ENCODE results near the gene OR5H6. TPM values are rescaled to one million over a fixed set of nuclear protein-coding genes. Genes with fewer than 3 reads are reported as not detected.
"Not testable (repeated sequence)": the region's sequence is repeated elsewhere in the genome, so short reads cannot be mapped to it uniquely, and the experiment has no call there.

The OR5H6 gene
- total RNA-seq = not detected

DNA sequence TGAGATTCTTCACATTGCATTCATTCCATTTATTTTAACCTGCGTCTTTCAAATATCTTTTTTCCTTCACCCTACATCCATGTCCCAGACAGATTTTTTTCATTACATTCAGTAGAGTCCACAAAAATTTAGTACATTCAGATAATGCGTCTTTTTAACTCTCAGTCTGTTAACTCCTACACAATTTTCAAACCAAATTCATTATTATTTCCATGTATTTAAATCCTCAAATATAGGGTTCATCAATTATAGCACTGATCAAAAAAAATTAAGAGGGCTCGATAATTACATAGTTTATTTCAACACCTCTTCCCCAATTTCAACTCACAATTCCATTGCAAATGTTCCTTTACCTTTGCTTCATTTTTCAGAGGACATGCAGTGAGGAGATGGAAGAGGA, at the start of gene OR5H6:
OR5H6 (plus strand) TSS at position 301 of the 400 bp plus-strand sequence; CDS start at position 390, 89 bp downstream.
- POLR2A ChIA-PET = no interaction called here

DNA sequence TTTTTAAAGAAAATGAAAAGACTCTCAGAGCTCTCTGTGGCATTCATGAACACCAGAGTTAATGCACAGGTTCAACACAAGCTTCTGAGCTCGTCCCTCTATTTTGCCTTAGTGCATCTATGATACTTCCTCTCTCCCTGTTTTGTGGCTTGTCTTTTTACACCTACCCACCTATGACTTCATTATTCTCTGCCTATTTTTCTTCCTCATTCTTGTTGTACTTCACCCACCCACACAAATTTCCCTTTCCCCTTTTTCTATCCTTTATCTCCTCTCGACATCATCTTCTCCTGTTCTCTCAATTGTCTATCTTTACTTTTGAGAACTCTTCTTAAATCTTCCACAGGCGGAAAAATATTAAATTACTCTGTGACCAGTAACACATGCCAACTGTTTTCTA, 49.0 kb upstream of the OR5H6 start:
- ChIA-PET CTCF (interaction anchor here (0.8 kb wide), 1 partner anchor 434 kb away, joined by 3 read pairs; no protein-coding TSS in a partner anchor), POLR2A (no interaction called here)

More for the DNA sequence above, at the start of gene OR5H6:
- CTCF ChIA-PET = no interaction called here

DNA sequence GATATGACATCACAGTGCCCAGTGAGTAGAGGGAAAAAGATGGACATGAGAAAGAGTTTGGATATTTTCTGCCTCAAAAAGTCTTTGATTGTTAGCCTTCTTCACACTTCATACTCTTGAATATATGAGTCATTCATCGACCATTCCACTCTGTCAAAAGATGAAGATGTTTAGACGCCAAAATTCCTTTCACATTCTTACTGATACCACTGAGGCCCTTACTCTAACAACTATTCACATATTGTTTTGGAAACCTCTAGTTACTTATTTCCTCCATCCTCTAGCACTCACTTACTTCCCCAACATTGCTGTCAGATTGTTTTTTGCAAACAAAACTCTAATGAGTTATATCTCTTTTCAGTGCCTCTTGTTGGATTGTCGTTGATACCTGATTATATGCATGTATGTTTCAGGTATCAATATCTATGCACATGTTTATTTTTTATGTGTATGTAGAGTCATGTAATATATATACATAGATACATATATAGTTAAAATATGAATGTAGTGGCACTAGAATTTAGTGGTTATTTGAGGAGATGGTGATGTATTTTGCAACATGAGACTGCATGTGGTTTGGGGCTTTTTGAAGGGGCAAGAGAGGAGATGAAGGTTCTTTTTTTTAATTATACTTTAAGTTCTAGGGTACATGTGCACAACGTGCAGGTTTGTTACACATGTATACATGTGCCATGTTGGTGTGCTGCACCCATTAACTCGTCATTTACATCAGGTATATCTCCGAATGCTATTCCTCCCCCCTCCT, 40.0 kb upstream of the OR5H6 start:
- CTCF ChIA-PET = no interaction called here
- POLR2A ChIA-PET = no interaction called here

DNA sequence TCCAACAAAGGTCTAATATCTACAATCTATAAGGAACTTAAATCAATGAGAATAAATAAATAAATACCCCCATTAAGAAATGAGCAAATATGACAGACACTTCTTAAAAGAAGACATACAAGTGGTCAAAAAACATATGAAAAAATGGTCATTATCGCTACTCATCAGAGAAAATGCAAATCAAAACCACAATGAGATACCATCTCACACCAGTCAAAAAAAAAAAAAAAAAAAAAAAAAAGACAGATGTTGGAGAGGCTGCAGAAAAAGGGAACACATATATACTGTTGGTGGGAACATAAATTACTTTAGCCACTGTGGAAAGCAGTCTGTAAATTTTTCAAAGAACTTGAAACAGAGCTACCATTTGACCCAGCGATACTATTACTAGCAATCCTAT, 31.6 kb upstream of the OR5H6 start:
- CTCF ChIA-PET = no interaction called here
- POLR2A ChIA-PET = no interaction called here

DNA sequence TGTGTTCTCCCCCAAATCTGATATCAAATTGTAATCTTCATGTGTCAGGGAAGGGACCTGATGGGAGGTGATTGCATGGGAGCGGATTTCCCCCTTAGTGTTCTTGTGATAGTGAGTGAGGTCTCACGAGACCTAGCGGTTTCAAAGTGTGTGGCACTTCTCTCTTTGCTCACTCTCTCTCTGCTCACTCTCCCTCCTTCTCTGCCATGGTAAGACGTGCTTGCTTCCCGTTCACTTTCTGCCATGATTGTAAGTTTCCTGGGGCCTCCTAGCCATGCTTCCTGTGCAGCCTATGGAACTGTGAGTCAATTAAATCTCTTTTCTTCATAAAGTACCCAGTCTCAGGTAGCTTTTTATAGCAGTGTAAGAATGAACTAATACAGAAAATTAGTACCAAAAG, 30.6 kb upstream of the OR5H6 start:
- ChIA-PET POLR2A (no interaction called here), CTCF (no interaction called here)

DNA sequence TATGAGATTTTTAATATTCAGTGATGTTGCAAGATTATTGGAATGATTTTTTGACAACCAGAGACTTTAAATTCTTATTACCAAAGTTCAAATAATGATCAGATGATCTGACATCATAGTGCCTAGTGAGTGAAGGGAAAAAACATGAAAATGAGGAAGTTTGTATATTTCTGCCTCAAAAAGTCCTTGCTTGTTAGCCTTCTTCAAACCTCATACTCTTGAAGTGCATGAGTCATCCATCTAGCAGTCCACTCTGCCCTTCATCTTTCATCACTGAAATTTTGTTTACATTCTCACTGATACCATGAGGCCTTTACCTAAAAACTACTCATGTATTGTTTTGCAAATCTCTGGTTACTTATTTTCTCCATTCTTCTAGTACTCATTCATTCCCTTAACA, 23.9 kb upstream of the OR5H6 start:
- ChIA-PET POLR2A (no interaction called here), CTCF (no interaction called here)

DNA sequence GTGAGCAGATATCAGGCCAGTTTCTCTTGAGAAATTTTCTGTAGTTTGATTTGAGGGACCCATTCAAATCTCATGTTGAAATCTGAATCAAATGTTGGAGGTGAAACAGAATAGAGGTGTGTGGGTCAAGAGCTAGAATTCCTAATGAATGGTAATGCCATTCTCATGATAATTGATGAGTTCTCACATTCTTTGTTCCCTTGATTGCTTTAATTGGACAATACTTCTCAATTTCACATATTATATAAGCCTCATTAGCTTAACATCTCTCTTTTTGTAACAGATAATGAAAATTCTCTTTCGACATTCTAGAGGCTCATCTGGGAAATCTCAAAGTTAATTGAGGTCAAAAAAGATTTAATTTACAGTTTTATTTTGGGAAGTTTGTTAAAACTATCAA, 21.9 kb upstream of the OR5H6 start:
- CTCF ChIA-PET = no interaction called here
- POLR2A ChIA-PET = no interaction called here

DNA sequence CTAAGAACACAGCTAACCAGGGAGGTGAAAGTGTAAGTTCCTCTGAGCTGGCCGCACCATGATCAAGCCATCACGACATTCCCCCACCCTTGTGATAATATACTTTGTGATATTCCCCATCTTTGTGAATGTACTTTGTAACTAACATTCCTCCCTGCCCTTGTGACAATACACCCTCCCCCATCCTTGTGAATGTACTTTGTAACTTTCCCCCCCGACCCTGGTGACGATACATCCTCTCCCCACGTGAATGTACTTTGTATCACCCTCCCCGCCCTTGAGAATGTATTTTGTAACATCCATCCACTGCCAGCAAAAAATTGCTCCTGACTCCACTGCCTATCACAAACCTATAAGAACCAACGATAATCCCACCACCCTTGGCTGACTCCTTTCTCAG, 20.2 kb upstream of the OR5H6 start:
- ChIA-PET CTCF (no interaction called here), POLR2A (no interaction called here)

DNA sequence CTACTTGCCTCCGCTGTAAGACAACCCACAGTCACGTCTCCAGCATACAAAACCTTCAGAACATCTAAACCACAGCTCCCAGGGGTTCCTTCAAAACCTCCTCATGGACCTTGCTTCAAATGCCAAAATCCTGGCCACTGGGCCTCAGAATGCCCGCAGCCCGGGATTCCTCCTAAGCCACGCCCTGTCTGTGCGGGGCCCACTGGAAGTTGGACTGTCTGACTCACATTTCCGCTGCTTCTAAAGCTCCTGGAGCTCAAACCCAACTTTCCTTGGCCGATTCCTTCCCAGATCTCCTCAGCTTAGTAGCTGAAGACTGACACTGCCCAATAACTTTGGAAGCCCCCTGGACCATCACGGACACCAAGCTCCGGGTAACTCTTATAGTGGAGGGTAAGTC, 17.9 kb upstream of the OR5H6 start:
- ChIA-PET CTCF (interaction anchor here (0.6 kb wide), 1 partner anchor 326 kb away, joined by 3 read pairs; no protein-coding TSS in a partner anchor), POLR2A (no interaction called here)

DNA sequence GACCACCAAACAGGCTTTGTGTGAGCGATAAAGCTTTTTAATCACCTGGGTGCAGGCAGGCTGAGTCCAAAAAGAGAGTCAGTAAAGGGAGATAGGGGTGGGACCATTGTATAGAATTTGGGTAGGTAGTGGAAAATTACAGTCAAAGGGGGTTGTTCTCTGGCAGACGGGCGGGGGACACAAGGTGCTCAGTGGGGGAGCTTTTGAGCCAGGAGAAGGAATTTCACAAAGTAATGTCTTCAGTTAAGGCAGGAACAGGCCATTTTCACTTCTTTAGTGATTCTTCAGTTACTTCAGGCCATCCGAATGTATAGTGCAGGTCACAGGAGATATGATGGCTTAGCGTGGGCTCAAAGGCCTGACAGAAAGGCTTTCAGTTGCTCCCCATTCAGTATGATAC, 8.0 kb upstream of the OR5H6 start:
- POLR2A ChIA-PET, CTCF ChIA-PET: not testable (repeated sequence)

DNA sequence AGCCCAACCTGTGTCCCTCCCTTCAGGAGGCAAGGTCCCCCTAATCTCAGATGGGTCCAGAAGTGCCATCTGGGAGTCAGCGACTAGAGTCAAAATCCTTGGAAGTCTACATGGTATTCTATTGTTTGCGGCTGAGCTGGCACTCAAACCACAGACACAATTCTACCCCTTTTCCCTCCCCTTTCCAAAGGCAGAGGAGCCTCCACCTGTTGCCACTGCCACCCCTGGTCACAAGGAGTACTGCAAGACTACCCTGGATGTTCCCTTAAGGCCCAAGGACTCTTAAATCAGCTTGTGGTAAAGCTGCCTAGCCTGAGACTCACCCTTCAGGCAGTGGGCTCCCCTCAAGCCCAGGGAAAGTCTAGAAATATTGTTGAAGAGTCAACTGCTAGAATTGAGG, 4.3 kb upstream of the OR5H6 start:
- POLR2A ChIA-PET = interaction anchor here (0.6 kb wide), 1 partner anchor 113 kb away, joined by 3 read pairs; no protein-coding TSS in a partner anchor
- CTCF ChIA-PET = no interaction called here

DNA sequence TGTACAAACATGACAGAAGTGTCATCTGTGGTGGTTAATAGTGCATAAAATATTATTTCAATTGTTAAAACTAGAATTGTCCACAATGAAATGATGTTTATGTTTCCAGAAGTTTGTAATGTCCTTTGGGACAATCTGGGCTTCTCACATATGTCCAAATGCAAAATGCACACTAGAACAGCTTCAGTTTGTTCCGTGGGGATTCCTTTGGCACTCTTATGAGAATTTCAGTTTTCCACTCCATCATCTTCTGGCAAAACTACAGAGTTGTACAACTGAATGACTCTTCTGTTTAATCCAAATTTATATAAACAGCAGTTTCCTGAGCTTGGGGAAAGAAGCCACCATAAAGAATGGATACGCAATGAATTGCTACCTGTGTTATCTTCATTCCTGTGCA, 2.0 kb upstream of the OR5H6 start:
- CTCF ChIA-PET = no interaction called here

DNA sequence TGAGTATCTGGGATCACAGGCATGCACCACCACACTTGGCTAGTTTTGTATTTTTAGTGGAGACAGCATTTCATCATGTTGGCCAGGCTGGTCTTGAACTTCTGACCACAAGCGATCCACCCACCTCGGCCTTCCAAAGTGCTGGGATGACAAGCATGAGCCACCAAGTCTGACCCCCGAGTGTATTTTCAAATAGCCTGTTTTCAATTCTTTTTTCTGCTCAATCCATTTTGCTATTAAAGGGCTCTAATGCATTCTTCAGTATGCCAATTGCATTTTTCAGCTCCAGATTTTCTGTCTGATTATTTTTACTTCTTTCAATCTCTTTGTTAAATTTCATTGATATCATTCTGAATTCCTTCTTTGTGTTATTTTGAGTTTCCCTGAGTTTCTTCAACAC, 5.8 kb downstream of the OR5H6 start:
- POLR2A ChIA-PET = no interaction called here
- CTCF ChIA-PET = no interaction called here

More for the DNA sequence above, 2.0 kb upstream of the OR5H6 start:
- POLR2A ChIA-PET = no interaction called here

DNA sequence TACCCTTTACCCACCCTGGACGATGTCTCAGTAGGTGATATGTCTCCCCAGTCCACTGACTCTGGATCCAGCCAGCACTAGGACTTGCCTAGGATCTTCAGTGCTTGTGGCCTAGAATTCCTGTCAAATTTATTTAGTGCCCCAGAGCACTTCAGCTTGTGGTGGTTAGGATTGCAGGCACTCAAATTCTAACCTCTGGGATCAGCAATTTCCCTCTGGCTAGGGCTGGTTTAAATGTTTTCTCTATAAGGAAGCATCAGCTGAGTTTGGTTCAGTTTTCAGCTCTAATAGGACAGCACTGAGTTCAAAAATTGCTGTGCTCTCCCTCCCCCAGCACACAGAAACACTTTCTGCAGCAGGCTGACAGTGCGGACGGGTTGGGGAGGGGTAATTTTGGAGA, 8.1 kb downstream of the OR5H6 start:
- POLR2A ChIA-PET = no interaction called here
- CTCF ChIA-PET = no interaction called here

DNA sequence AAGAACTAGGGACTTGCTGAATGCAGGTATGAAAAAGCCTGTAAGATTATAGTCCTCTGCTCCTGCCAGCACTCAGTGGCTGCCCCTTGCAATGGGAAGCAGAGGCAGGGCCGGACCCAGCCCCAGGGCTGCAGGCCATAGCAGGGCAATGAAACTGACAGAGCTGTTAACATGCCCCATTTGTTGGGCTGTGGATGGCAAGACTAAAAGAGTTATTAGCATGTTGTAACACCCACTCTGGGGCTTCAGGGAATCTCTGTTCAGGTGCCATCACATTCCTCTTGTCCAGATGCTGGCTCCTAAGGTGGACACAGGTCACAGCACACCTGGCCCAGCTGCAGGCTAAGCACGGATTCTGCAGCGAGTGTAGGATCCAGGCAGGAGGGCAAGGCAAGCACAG, 10.9 kb downstream of the OR5H6 start:
- ChIA-PET CTCF (no interaction called here), POLR2A (no interaction called here)

DNA sequence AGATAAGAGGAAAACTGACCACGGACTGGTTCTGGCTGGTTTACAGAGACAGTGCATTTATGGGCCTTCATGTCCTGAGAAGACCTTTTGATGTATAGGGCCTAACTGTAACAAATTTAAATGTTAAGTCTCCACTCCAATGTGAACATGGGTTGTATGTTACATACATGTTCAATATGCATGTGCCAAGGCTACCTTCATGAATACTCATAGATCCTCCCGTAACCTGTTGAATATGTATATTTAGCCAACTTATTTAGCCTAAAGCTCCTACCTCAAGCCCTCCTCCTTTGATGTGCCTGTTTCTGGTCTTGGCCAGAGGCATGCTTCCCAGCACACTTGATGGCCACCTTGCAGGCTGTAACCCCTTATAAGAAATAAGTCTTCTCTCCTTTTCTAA, 18.2 kb downstream of the OR5H6 start, which contains the start of gene OR5H2:
OR5H2 (plus strand) TSS at position 301 of the 400 bp plus-strand sequence. CDS start 398 bp downstream, outside the sequence.
- ChIA-PET POLR2A (no interaction called here), CTCF (no interaction called here)

DNA sequence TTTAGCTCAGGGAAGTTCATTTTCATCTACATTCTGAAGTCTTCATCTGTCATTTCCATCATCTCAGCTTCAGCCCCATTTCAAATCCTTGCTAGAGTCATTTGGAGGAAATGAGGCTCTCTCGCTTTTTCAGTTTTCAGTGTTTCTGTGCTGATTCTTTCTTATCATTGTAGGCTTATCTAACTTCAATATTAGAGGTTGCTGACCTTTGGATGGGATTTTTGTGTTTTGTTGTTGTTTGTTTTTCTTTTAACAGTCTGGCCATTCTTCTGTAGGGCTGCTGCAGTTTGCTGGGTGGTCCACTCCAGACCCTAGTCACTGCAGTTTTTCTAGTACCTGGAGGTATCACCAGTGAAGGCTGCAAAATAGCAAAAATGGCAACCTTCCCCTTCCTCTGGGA, 26.9 kb downstream of the OR5H6 start:
- ChIA-PET POLR2A (no interaction called here), CTCF (no interaction called here)

DNA sequence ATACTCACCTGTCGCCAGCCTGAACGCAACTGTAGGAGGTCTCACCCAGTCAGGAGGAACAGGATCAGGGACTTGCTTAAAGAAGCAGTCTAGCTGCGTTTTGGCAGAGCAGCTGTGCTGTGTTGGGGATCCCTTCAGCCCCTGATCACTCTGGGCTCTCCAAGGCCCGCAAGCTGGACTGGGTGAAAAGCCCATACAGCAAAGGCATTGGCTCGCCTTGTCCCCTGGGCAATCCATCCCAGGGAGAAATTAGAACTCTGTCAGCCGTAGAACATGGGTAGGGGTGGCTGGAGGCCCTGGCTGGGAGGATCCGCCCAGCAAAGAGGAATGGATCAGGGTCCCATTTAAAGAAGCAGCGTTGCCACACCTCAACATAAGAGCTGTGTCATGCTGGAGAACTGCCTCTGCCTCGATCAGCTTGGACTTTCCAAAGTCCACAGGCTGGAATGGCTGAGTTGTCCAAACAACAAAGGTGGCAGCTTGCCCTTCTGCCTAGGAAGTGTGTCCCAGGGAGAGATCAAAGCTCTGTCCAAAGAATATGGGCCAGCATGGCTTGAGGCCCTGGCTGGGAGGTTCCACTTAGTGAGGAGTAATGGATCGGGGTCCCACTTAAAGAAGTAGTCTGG, 27.4 kb downstream of the OR5H6 start:
- ChIA-PET CTCF (no interaction called here), POLR2A (no interaction called here)
